Psoas muscle (tissue), 8 donors: ENCODE measurements around the gene COL5A1. TPM values are rescaled to one million over a fixed set of nuclear protein-coding genes. Genes with fewer than 3 reads are reported as not detected.

ENCODE experiments used
- ATAC-seq, 4 donors: fragments of 200-7000 bp; cut with Tn5 transposase; one replicate each; pipeline ENCODE4 v1.9.1; 2020; ENCODE audit warnings: moderate library complexity in 3 of 4, mild to moderate bottlenecking in 2 of 4
- DNase-seq, 2 donors: peaks; one replicate each; pipeline ENCODE4 v3.0.0-alpha.2; 2020
- H3K27ac ChIP-seq: fragments of 200-600 bp; one replicate; pipeline ENCODE4 v1.8.0; 2022
- H3K27me3 ChIP-seq, 3 donors: fragments of 200-600 bp in 1 of 3; one replicate each; pipeline versions ENCODE4 v1.6.1 to v1.8.0; 2013 to 2022; ENCODE audit warnings: low read length in 2 of 3, mild to moderate bottlenecking in 2 of 3, moderate library complexity in 1 of 3; ENCODE audit not compliant: insufficient read depth in 3 of 3
- H3K36me3 ChIP-seq, 2 donors: fragments of 200-600 bp in 1 of 2; one replicate each; pipeline versions ENCODE4 v1.6.1 to v1.8.0; 2013 to 2022; ENCODE audit warnings: low read depth in 1 of 2, mild to moderate bottlenecking in 1 of 2, moderate library complexity in 1 of 2; ENCODE audit not compliant: insufficient read depth in 1 of 2
- H3K4me1 ChIP-seq: fragments of 200-600 bp; one replicate; pipeline ENCODE4 v1.8.0; 2022
- H3K4me3 ChIP-seq: fragments of 200-600 bp; one replicate; pipeline ENCODE4 v1.8.0; 2022; ENCODE audit warnings: mild to moderate bottlenecking
- H3K9me3 ChIP-seq: fragments of 200-600 bp; one replicate; pipeline ENCODE4 v1.8.0; 2022
- CTCF ChIP-seq: fragments of 200-600 bp; IDR thresholded peaks from one replicate; pipeline ENCODE4 v1.8.0; 2022; ENCODE audit warnings: antibody characterized with exemption
- WGBS, 3 donors: extraction: QIAGEN DNeasy Blood & Tissue Kit; methylation state at CpG; one replicate each; pipeline versions ENCODE4 v1.1.6 to v1.1.7; 2013; 5-methylcytosine and 5-hydroxymethylcytosine counted together
- intact Hi-C, 2 donors: fragments of 100-400 bp; cut with DNase I; formaldehyde crosslinking; loops; one replicate each; pipeline versions ENCODE4 v1.11.0 to v1.14.2; 2022
- polyA plus RNA-seq, 3 donors: library from polyadenylated mRNA; stranded (reverse); fragments of 200-250 nt; gene quantifications; one replicate each; pipeline ENCODE4 v1.2.3, GENCODE V29; 2013
- total RNA-seq, 4 donors: library from RNA; stranded (reverse); fragmentation: NEBNext Ultra II Directional in 2 of 4; extraction: Animal tissue kit (Norgen Biotek cat#: 25700) in 2 of 4; gene quantifications; one replicate each; pipeline versions ENCODE4 v1.2.1 to v1.2.4, GENCODE V29; 2021 to 2023
- donor health status: healthy with polysubstance abuse.
- donor health status: DM: no; HTN: no; CAD: no; lungs with moderate emphysema.
- donor health status: Bipolar disorder and iron deficiency.
- donor health status: healthy.
- donor health status: DM: yes; HTN: yes; CAD: no.
- donor health status: DM: no; HTN: no; CAD: no.
- donor health status: DM: no; HTN: no; CAD: no.
- donor health status: DM: yes; HTN: yes; CAD: no.

COL5A1 gene
- total and polyA plus RNA-seq, 7 donors = 1.7 to 11.3 (median 3.4) TPM

GRCh38 chr9:134704498-134704897, 62.9 kb downstream of the COL5A1 start:
- WGBS, 3 donors = 36 to 43% (median 42%) methylated on average over 10 of the region's 10 CpGs
- H3K4me3 ChIP-seq = no peak overlapping the region
- H3K9me3 ChIP-seq = no peaks in the 10 kb centered on the region
- no peak overlapping the region for H3K27ac ChIP-seq
- H3K36me3 ChIP-seq = no peaks in the 10 kb centered on the region
- intact Hi-C loops = loop anchor here in 1 of 2 donors (5.0 kb wide), 1 partner anchor 708 kb away; no protein-coding TSS in a partner anchor
- peak in 1 of 2 donors; percentile 26 for DNase-seq
- peaks cover 0 to 34% (median 12%) of the 10 kb centered on the region in 3 donors for H3K27me3 ChIP-seq
- TF ChIP-seq CTCF = no peak
- ATAC-seq = no peak
- H3K4me1 ChIP-seq = no peaks in the 10 kb centered on the region

GRCh38 chr9:134705786-134706185, 64.2 kb downstream of the COL5A1 start:
- no peak for TF ChIP-seq CTCF
- 72 to 89% (median 78%) methylated on average over 9 of the region's 9 CpGs for WGBS, 3 donors
- Histone ChIP-seq H3K27me3 (peaks cover 0 to 39% (median 15%) of the 10 kb centered on the region in 3 donors), H3K9me3 (no peaks in the 10 kb centered on the region), H3K4me1 (no peaks in the 10 kb centered on the region), H3K36me3 (no peaks in the 10 kb centered on the region), H3K4me3 (no peak overlapping the region), H3K27ac (no peak overlapping the region)
- ATAC-seq (no peak), DNase-seq (peak in 1 of 2 donors; percentile 38)
- intact Hi-C loops = no loop called here

GRCh38 chr9:134706522-134706921, 64.9 kb downstream of the COL5A1 start:
- Histone ChIP-seq H3K27ac (no peak overlapping the region), H3K9me3 (no peaks in the 10 kb centered on the region), H3K36me3 (no peaks in the 10 kb centered on the region), H3K27me3 (peaks cover 0 to 43% (median 15%) of the 10 kb centered on the region in 3 donors), H3K4me3 (no peak overlapping the region), H3K4me1 (no peaks in the 10 kb centered on the region)
- ATAC-seq (no peak), DNase-seq (peak in 1 of 2 donors; percentile 42)
- intact Hi-C loops = no loop called here
- 54 to 63% (median 56%) methylated on average over 6 of the region's 6 CpGs for WGBS, 3 donors
- no peak for TF ChIP-seq CTCF

DNA sequence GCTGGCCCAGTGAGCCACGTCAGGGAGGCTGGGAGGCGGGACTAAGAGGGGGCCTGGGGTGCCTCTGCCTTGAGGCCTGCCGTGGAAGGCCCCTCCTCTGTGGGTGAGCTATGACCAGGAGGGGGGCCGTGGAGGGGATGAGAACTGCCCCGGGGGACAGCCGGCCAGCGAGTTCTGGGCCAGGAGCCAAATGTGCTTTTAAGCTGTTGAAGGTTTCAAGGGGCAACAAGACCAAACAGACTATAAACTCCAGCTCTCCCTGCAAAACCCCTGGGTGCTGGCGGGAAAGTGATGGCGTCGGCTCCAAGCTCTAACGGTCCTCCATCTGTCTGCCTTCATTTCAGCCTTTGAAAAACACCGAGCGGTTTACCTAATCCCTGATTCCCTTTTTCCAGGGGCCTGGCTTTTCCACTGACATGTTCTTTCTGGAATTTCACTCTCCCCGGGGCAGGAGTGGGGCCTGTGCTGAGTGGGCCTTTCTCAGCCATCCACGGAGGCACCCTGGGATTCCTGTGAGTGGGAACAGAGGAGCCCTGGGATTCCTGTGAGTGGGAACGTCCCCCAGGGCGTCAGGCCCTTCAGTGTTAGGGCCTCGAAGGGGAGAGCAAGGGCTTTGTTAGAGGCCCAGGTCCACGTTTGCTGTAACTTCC, 65.6 kb downstream of the COL5A1 start:
- H3K4me1 ChIP-seq = no peaks in the 10 kb centered on the region
- peak overlapping the region; percentile 1 for H3K27ac ChIP-seq
- peaks cover 0 to 41% (median 11%) of the 10 kb centered on the region in 3 donors for H3K27me3 ChIP-seq
- no peak for TF ChIP-seq CTCF
- H3K4me3 ChIP-seq = no peak overlapping the region
- no peaks in the 10 kb centered on the region for H3K36me3 ChIP-seq
- ATAC-seq (peak in 3 of 4 donors; percentile 35 to 49 (median 47)), DNase-seq (peak; percentile 74 to 84)
- intact Hi-C loops = no loop called here
- WGBS, 3 donors = 31 to 51% (median 36%) methylated on average over 17 to 19 of the region's 19 CpGs
- no peaks in the 10 kb centered on the region for H3K9me3 ChIP-seq
